K562 (cell line): ENCODE results near the gene ATP1A3. TPM values are rescaled to one million over a fixed set of nuclear protein-coding genes. Genes with fewer than 3 reads are reported as not detected.

Source experiments
- ATF7 ChIP-seq: fragments of 450-650 bp; IDR thresholded peaks from 2 replicates; pipeline ENCODE4 v1.7.1; 2014; ENCODE audit warnings: mild to moderate bottlenecking, moderate library complexity
- CCNT2 ChIP-seq: IDR thresholded peaks from 2 replicates; pipeline ENCODE4 v1.6.1; 2011; ENCODE audit warnings: borderline replicate concordance, low read depth, mild to moderate bottlenecking, moderate library complexity, mixed read lengths, low read length; ENCODE audit not compliant: insufficient read length; ENCODE audit errors: extremely low read depth
- CTBP1 ChIP-seq: fragments of 450-650 bp; IDR thresholded peaks from 2 replicates; pipeline ENCODE4 v1.6.1; 2016; ENCODE audit warnings: borderline replicate concordance
- CXXC5 ChIP-seq: fragments of 250-450 bp; sonication (Bioruptor Pico); IDR thresholded peaks from 2 replicates; pipeline ENCODE4 v1.8.0; 2022; ENCODE audit warnings: inconsistent platforms, mild to moderate bottlenecking, moderate library complexity
- E2F6 ChIP-seq, 2 experiments: IDR thresholded peaks; 2 replicates each; pipeline ENCODE4 v1.6.1; 2011; ENCODE audit warnings: borderline replicate concordance in 1 of 2, control low read depth in 1 of 2, low read depth in 1 of 2, low read length in 1 of 2, mild to moderate bottlenecking in 1 of 2, mixed read lengths in 1 of 2, moderate library complexity in 1 of 2; ENCODE audit not compliant: insufficient read depth in 1 of 2, insufficient read length in 1 of 2, poor library complexity in 1 of 2, severe bottlenecking in 1 of 2; ENCODE audit errors: extremely low read depth in 1 of 2
- EGR1 ChIP-seq: fragments of 450-650 bp; conservative IDR thresholded peaks from 2 replicates; pipeline ENCODE4 v1.6.1; 2017; ENCODE audit warnings: mild to moderate bottlenecking
- GATAD2A ChIP-seq: fragments of 450-650 bp; IDR thresholded peaks from 2 replicates; pipeline ENCODE4 v1.6.1; 2017
- GATAD2B ChIP-seq: fragments of 450-650 bp; IDR thresholded peaks from 2 replicates; pipeline ENCODE4 v1.6.1; 2017; ENCODE audit warnings: mild to moderate bottlenecking, borderline replicate concordance
- HLTF ChIP-seq: fragments of 450-650 bp; IDR thresholded peaks from 2 replicates; pipeline ENCODE4 v1.6.1; 2016
- HNRNPK ChIP-seq: fragments of 200-400 bp; formaldehyde crosslinking; IDR thresholded peaks from one replicate; pipeline ENCODE4 v1.6.1; 2018; ENCODE audit warnings: mild to moderate bottlenecking, low read depth, low read length; ENCODE audit not compliant: poor library complexity, severe bottlenecking
- HNRNPLL ChIP-seq: fragments of 200-400 bp; formaldehyde crosslinking; IDR thresholded peaks from 2 replicates; pipeline ENCODE4 v1.6.1; 2017; ENCODE audit warnings: low read length, low read depth, mild to moderate bottlenecking; ENCODE audit not compliant: poor library complexity, severe bottlenecking
- MTA3 ChIP-seq: fragments of 450-650 bp; formaldehyde crosslinking; IDR thresholded peaks from 2 replicates; pipeline ENCODE4 v1.6.1; 2017; ENCODE audit warnings: mild to moderate bottlenecking, borderline replicate concordance
- NRF1 ChIP-seq, 2 experiments: fragments of 450-650 bp; IDR thresholded peaks in 1 of 2; conservative IDR thresholded peaks in 1 of 2; 2 replicates each; pipeline ENCODE4 v1.6.1; 2014; ENCODE audit warnings: mild to moderate bottlenecking in 2 of 2
- RB1 ChIP-seq: fragments of 450-650 bp; IDR thresholded peaks from 2 replicates; pipeline ENCODE4 v1.6.1; 2017; ENCODE audit warnings: low read depth, mild to moderate bottlenecking
- UBTF ChIP-seq, 2 experiments: IDR thresholded peaks; 2 replicates each; pipeline ENCODE4 v1.6.1; 2012; ENCODE audit warnings: improper control_type of control experiment in 2 of 2, low read depth in 2 of 2, low read length in 2 of 2, borderline replicate concordance in 1 of 2
- ZFX ChIP-seq: sonication (generic); formaldehyde crosslinking; IDR thresholded peaks from 2 replicates; pipeline ENCODE4 v1.8.0; 2022; ENCODE audit warnings: mild to moderate bottlenecking, missing genetic modification reagents, moderate library complexity
- polyA plus RNA-seq, 8 experiments: library from polyadenylated mRNA; depleted of rRNA in 4 of 8; stranded (reverse) in 5 of 8; unstranded in 3 of 8; fragments of >200 nt; fragmentation: Nextera tagmentation in 2 of 8; fragmentation: Illumina TruSeq in 1 of 8; extraction: Ambion mirVana in 2 of 8; extraction: Trizol in 1 of 8; gene quantifications; 2 replicates each; pipeline versions ENCODE4 v1.2.1 to v1.2.3, GENCODE V29; 2011 to 2014; ENCODE audit warnings: inconsistent platforms in 1 of 8, missing spikeins in 1 of 8
- total RNA-seq, 7 experiments: library from RNA; depleted of rRNA in 6 of 7; stranded (reverse); fragments of >200 nt in 6 of 7; fragmentation: Illumina TruSeq in 2 of 7; extraction: Trizol in 2 of 7; gene quantifications; 2 replicates each; pipeline versions ENCODE4 v1.2.1 to v1.2.3, GENCODE V29; 2011 to 2021; ENCODE audit warnings: low replicate concordance in 1 of 7
- TF ChIP-seq, protein P1 (sequence below): fragments of 250-450 bp; sonication (Bioruptor Pico); IDR thresholded peaks from 2 replicates; pipeline ENCODE4 v1.5.0; 2021
- TF ChIP-seq, protein P2 (sequence below), 3 experiments: IDR thresholded peaks in 2 of 3; conservative IDR thresholded peaks in 1 of 3; 2 replicates each; pipeline ENCODE4 v1.5.1; 2011 to 2012; ENCODE audit warnings: low read length in 3 of 3, mild to moderate bottlenecking in 3 of 3, control low read depth in 2 of 3, improper control_type of control experiment in 1 of 3, inconsistent platforms in 1 of 3, low read depth in 1 of 3, mixed read lengths in 1 of 3, moderate library complexity in 1 of 3; ENCODE audit not compliant: insufficient read depth in 2 of 3

ATP1A3 gene
- total and polyA plus RNA-seq, 9 of the 15 experiments (the other 6 are each of a cell fraction or from before 2014, with no cell fraction given): 0.03 to 1.0 (median 0.17) TPM; not detected in 3

DNA sequence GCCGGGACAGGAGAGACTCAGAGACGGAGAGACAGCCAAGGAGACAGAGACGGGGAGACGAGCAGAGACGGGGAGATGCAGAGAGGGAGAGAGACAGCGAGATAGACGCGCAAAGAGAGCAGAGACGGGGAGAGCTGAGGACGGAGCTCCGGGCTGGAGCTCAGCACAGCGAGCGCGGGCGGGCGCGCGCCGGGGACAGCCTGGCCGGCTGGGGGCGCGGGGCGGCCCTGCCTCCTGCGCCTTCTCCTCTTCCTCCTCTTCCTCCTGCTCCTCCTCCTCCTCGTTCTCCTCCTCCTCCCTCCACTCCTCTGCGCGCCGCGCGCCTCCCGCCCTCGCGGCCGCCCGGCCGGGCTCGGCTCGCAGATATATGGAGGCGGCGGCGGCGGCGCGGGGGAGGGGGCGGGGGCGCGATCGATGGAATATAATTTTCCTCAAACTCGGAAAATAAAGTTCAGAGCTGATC lies 65.8 kb downstream of the ATP1A3 start, which contains the start of gene ERFL (continued):
- peak; percentile 82; the same call in 1 of the 2 replicates for TF ChIP-seq RB1
- 0 out of 4 replicates have a peak, but pooled peaks of 1 of the 2 experiments have one; percentile 15 for TF ChIP-seq UBTF (IDR thresholded peaks at IDR 0.05; ENCODE audit: borderline replicate concordance in 1 of 2, low read depth in 2 of 2, low read length in 2 of 2)
- peak; percentile 41 for TF ChIP-seq HNRNPK
- TF ChIP-seq HNRNPLL: peak; percentile 30
- peak in 1 of 2 experiments; percentile 31; a peak in 1 of 4 replicates for TF ChIP-seq NRF1 (conservative IDR thresholded peaks at IDR 0.05 in 1 of 2, IDR thresholded peaks at IDR 0.05 in 1 of 2)
- no peak for TF ChIP-seq HLTF
- TF ChIP-seq CCNT2: peak; percentile 66
- no peak; the same call in 1 of the 2 replicates for TF ChIP-seq ZFX
- peak; percentile 61 for TF ChIP-seq CTBP1
- peak; percentile 32; the same call in 1 of the 2 replicates for TF ChIP-seq ATF7
- TF ChIP-seq, protein P1, sequence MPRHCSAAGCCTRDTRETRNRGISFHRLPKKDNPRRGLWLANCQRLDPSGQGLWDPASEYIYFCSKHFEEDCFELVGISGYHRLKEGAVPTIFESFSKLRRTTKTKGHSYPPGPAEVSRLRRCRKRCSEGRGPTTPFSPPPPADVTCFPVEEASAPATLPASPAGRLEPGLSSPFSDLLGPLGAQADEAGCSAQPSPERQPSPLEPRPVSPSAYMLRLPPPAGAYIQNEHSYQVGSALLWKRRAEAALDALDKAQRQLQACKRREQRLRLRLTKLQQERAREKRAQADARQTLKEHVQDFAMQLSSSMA (CRISPR knock-in tag): 0 out of 2 replicates have a peak, but pooled peaks have one; percentile 24
- TF ChIP-seq EGR1: peak; percentile 65; the same call in 1 of the 2 replicates
- TF ChIP-seq MTA3: peak; percentile 35
- TF ChIP-seq GATAD2A: 0 out of 2 replicates have a peak, but pooled peaks have one; percentile 61
- TF ChIP-seq CXXC5 (CRISPR knock-in tag): peak; percentile 48
- peak; percentile 85; the same call in 1 of the 2 replicates for TF ChIP-seq GATAD2B
- TF ChIP-seq, protein P2, sequence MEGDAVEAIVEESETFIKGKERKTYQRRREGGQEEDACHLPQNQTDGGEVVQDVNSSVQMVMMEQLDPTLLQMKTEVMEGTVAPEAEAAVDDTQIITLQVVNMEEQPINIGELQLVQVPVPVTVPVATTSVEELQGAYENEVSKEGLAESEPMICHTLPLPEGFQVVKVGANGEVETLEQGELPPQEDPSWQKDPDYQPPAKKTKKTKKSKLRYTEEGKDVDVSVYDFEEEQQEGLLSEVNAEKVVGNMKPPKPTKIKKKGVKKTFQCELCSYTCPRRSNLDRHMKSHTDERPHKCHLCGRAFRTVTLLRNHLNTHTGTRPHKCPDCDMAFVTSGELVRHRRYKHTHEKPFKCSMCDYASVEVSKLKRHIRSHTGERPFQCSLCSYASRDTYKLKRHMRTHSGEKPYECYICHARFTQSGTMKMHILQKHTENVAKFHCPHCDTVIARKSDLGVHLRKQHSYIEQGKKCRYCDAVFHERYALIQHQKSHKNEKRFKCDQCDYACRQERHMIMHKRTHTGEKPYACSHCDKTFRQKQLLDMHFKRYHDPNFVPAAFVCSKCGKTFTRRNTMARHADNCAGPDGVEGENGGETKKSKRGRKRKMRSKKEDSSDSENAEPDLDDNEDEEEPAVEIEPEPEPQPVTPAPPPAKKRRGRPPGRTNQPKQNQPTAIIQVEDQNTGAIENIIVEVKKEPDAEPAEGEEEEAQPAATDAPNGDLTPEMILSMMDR (IDR thresholded peaks at IDR 0.05 in 2 of 3, conservative IDR thresholded peaks at IDR 0.05 in 1 of 3; ENCODE audit: insufficient read depth in 2 of 3, low read depth in 1 of 3, low read length in 3 of 3): peak in 2 of 3 experiments; percentile 17 to 18; a peak in 1 of 6 replicates
- peak in 1 of 2 experiments; percentile 68 for TF ChIP-seq E2F6 (IDR thresholded peaks at IDR 0.05; ENCODE audit: borderline replicate concordance in 1 of 2, extremely low read depth in 1 of 2, insufficient read depth in 1 of 2, insufficient read length in 1 of 2, low read depth in 1 of 2, low read length in 1 of 2, poor library complexity in 1 of 2, severe bottlenecking in 1 of 2)
